Subcutaneous adipose tissue (tissue), 4 donors: ENCODE data around the gene ENTPD7. TPM values are rescaled to one million over a fixed set of nuclear protein-coding genes. Genes with fewer than 3 reads are reported as not detected.

Experiments used
- total RNA-seq, 4 donors: library from RNA; depleted of rRNA; stranded (reverse); fragments of >200 nt; gene quantifications; one replicate each; pipeline ENCODE4 v1.1.0, GENCODE V29; 2016
- TF ChIP-seq, protein P1 (sequence below): fragments of 450-650 bp; IDR thresholded peaks from one replicate; pipeline ENCODE4 v1.5.1; 2016; ENCODE audit warnings: low read depth, mild to moderate bottlenecking, control low read depth, antibody characterized with exemption, moderate library complexity

Gene ENTPD7
- total RNA-seq, 4 donors from 2014 or later, result 1.5 to 5.5 (median 2.8) TPM

DNA sequence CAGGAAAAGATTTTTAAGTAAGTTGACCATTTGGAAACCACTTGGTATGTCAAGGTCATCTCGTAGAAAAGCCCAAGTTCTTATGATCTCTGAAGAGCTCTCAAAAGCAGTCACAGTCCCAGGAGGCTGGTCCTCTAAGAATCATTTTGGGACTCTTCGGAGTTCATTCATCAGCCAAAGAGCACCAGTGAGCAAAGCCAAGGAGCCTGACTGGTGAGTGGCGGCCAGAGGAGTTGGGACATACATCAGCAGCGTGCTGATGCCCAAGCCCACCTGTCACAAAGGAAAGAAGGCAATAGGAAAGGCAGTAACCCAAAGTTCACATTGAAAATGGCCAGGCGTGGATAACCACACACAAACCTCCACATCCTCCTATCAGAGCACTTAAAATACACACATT, 55.1 kb downstream of the ENTPD7 start:
- TF ChIP-seq, protein P1, sequence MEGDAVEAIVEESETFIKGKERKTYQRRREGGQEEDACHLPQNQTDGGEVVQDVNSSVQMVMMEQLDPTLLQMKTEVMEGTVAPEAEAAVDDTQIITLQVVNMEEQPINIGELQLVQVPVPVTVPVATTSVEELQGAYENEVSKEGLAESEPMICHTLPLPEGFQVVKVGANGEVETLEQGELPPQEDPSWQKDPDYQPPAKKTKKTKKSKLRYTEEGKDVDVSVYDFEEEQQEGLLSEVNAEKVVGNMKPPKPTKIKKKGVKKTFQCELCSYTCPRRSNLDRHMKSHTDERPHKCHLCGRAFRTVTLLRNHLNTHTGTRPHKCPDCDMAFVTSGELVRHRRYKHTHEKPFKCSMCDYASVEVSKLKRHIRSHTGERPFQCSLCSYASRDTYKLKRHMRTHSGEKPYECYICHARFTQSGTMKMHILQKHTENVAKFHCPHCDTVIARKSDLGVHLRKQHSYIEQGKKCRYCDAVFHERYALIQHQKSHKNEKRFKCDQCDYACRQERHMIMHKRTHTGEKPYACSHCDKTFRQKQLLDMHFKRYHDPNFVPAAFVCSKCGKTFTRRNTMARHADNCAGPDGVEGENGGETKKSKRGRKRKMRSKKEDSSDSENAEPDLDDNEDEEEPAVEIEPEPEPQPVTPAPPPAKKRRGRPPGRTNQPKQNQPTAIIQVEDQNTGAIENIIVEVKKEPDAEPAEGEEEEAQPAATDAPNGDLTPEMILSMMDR, result no peak

DNA sequence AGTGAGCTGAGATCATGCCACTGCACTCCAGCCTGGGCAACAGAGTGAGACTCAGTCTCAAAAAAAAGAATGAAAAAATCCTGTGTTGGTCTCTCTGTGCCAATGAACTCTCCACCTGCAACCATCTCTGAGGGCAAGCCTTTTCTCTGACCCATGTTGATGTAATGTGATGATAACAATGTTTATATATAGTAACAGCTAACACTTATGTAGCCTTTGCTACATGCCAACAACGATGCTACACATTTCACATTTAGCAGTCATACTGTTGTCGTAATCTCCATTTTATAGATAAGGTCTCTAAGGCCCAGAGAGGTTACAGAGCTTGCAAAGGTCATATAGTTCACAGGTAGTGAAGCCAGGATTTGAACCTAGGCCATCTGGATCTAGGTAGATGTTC, 61.1 kb downstream of the ENTPD7 start:
- TF ChIP-seq, protein P1, result no peak

DNA sequence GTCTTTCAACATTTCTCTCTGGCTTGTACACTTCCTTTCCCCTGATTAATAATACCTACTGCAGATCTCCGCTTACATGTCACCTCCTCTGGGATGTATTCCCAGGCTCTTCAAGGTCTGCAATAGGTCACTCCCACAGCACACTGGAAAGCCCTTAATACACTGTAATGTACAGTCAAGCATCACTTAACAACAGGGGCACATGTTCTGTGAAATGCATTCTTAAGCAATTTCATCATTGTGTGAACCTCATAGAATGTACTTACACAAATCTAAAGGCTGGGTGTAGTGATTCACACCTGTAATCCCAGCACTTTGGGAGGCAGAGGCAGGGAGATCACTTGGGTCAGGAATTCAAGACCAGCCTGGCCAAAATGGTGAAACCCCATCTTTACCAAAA, 70.7 kb downstream of the ENTPD7 start:
- TF ChIP-seq, protein P1, result no peak

DNA sequence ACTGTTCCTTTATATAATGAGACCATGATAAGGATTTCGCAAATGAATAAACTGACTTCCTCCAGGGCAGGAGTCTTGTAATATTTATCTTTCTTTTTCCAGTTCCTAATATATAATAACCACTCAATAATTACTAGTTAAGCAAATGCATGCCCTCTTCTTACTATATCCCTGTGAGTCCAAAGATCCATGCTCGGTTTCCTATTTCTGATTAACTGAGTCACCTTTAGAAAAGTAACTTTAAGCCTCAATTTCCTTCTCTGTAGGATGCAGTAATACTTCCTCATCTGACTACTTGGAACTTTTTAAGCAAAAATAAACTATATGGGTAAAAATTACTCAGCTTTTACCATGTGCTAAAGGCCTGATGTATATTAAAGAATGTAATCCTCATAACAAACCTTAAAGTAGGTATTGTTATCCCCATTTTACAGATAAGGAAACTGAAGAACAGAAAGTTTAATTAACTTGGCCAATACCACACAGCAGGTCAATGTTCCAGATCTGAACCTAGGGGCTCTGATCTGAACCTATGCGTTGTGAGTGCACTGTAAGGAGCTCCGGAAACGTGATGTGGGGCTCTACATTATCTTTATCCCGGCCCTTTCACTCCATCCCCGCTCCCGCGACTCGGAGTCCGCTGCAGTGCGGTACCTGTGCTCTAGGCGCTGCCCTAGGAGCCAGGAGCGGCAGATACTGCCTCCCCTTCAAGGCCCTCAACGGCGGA, 72.2 kb downstream of the ENTPD7 start:
- TF ChIP-seq, protein P1, result no peak

DNA sequence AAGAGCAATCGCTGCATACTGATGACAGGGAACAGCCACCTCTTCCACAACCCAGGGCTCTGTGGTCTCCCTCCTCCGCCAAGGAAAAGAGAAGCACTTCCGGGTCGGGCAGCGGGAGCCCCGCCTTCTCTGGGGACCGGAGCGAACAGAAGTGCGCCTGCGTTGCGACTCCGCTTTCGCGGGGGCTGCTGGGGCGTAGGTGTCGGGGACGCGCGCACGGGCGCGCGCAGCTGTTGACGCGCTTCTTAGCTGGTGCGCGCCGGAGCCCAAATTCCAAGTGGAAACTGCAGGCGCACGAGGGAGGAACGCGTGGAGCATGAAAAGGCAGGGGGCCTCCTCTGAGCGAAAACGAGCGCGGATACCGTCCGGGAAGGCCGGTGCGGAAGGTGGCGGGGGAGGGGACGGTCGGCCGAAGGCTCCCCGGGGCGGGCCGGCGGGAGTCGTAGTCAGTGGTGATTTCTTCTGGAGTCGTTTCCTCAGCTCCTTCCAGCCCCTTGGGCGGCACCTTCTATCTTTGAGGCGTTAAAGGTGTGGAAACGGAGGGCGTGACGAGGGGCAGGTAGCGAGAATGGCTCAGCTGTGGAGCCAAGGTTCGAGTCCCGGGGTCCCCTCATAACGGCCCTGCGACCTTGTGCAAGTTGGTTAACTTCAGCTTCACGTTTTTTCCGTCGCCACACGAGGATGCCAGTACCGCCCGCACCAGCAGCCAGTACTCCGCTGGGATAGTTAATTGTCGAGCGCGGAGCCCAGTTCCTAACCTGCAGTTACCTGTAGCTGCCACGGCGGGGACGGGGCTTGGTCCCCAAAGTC, 72.9 kb downstream of the ENTPD7 start, which contains the start of the genes COX15 and CUTC:
Gene COX15, minus strand, starts transcription at position 95 of the 810 bp plus-strand sequence. Its CDS starts 78 bp downstream, at position 17.
Gene CUTC, plus strand, starts transcription at position 202 of the 810 bp plus-strand sequence. Its CDS starts 115 bp downstream, at position 317.
- TF ChIP-seq, protein P1, result no peak

DNA sequence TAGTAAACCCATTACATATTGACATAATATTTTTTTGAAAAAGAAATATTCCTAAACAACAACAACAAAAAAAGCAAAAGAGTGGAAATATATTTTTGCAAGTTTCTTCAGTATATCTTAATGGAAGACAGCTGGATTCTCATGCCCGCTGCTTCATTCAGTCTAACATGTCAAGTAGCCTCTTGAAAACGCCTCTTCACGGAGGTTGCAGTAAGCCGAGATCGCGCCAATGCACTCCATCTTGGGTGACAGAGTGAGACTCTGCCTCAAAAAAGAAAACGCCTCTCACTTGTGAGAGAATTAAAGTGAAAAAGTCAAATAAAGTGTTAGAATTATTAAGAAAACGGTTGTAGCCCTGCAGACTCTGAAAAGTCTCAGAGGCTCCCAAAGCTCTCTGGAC, 74.1 kb downstream of the ENTPD7 start:
- TF ChIP-seq, protein P1, result no peak

DNA sequence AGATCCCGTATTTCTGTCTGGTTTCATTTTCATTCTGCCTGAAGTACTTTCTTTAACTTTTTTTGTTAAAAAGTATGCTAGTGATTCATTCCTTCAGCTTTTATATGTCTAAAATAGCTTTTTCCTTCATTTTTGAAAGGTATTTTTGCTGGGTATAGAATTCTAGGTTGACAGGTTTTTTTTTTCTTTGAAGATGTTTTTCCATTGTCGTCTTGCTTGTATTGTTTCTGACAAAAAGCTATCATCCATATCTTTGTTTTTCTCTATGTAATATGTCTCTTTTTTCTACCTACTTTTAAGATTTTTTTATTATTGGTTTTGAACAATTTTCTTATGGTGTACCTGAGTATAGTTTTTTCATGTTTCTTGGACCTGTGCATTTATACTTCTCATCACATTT, 81.0 kb downstream of the ENTPD7 start:
- TF ChIP-seq, protein P1, result no peak
